ENCODE results near the gene DOHH. TPM values are rescaled to one million over a fixed set of nuclear protein-coding genes. Genes with fewer than 3 reads are reported as not detected.

The DOHH gene
- total RNA-seq, 1 experiment from 2014 or later: 51.4 TPM

GRCh38 chr19:3479834-3480215 lies 20.6 kb downstream of the DOHH start:
- no peaks in the 10 kb centered on the region for H3K9me2 ChIP-seq (replicated peaks; ENCODE audit: low read length)
- no peaks in the 10 kb centered on the region for H3K4me1 ChIP-seq (ENCODE audit: insufficient read depth, low read length)
- H3K9ac ChIP-seq (ENCODE audit: low read length): no peak overlapping the region
- no peaks in the 10 kb centered on the region for H3F3A ChIP-seq (ENCODE audit: low read length, unreplicated experiment)
- H3K79me2 ChIP-seq (ENCODE audit: low read length): no peaks in the 10 kb centered on the region
- H4K20me1 ChIP-seq (ENCODE audit: low read length): no peaks in the 10 kb centered on the region
- no peaks in the 10 kb centered on the region for H3K36me3 ChIP-seq (ENCODE audit: low read depth, low read length)
- ChIA-PET CTCF (no interaction called here), POLR2A (ENCODE audit: unreplicated experiment) (no interaction called here)
- no peak overlapping the region for H3K27ac ChIP-seq (ENCODE audit: low read length)
- no TSS peak for BruUV-seq (replicated peaks)
- TF ChIP-seq EZH2 (IDR thresholded peaks at IDR 0.05; ENCODE audit: low read length, unreplicated experiment) (no peak), EZH2phosphoT487 (IDR thresholded peaks at IDR 0.05; ENCODE audit: borderline replicate concordance, low read length) (no peak), CTCF (conservative IDR thresholded peaks at IDR 0.05; ENCODE audit: low read depth, low read length) (no peak)
- no peaks in the 10 kb centered on the region for H3K9me3 ChIP-seq (ENCODE audit: low read length)
- H3K27me3 ChIP-seq (ENCODE audit: low read length): no peaks in the 10 kb centered on the region
- intact Hi-C loops (cut with micrococcal nuclease): no loop called here
- H3K4me2 ChIP-seq (ENCODE audit: low read length): no peak overlapping the region
- ATAC-seq (no peak), DNase-seq (no peak)
- H3K4me3 ChIP-seq (ENCODE audit: low read length): no peak overlapping the region
- H2AFZ ChIP-seq (ENCODE audit: low read length): no peak overlapping the region

- no peaks in the 10 kb centered on the region for H3K4me1 ChIP-seq (ENCODE audit: insufficient read depth, low read length)
- no peaks in the 10 kb centered on the region for H3K9me2 ChIP-seq (replicated peaks; ENCODE audit: low read length)
- TF ChIP-seq EZH2phosphoT487 (IDR thresholded peaks at IDR 0.05; ENCODE audit: borderline replicate concordance, low read length) (no peak), CTCF (conservative IDR thresholded peaks at IDR 0.05; ENCODE audit: low read depth, low read length) (no peak), EZH2 (IDR thresholded peaks at IDR 0.05; ENCODE audit: low read length, unreplicated experiment) (no peak)
- no peaks in the 10 kb centered on the region for H3K9me3 ChIP-seq (ENCODE audit: low read length)
- no TSS peak for BruUV-seq (replicated peaks)
- no peak for ATAC-seq
- no peaks in the 10 kb centered on the region for H4K20me1 ChIP-seq (ENCODE audit: low read length)
- intact Hi-C loops (cut with micrococcal nuclease): no loop called here
- H2AFZ ChIP-seq (ENCODE audit: low read length): no peak overlapping the region
- no peak overlapping the region for H3K4me3 ChIP-seq (ENCODE audit: low read length)
- no peak overlapping the region for H3K9ac ChIP-seq (ENCODE audit: low read length)
- H3K4me2 ChIP-seq (ENCODE audit: low read length): no peak overlapping the region
- CTCF ChIA-PET: no interaction called here
- peak; percentile 5 for DNase-seq
- POLR2A ChIA-PET (ENCODE audit: unreplicated experiment): no interaction called here
- no peaks in the 10 kb centered on the region for H3F3A ChIP-seq (ENCODE audit: low read length, unreplicated experiment)
- no peaks in the 10 kb centered on the region for H3K79me2 ChIP-seq (ENCODE audit: low read length)
- H3K27ac ChIP-seq (ENCODE audit: low read length): no peak overlapping the region
- no peaks in the 10 kb centered on the region for H3K27me3 ChIP-seq (ENCODE audit: low read length)
- H3K36me3 ChIP-seq (ENCODE audit: low read depth, low read length): no peaks in the 10 kb centered on the region
Observed at GRCh38 chr19:3479177-3479833, 21.2 kb downstream of the DOHH start.

- Histone ChIP-seq H4K20me1 (ENCODE audit: low read length) (no peaks in the 10 kb centered on the region), H3K9me2 (replicated peaks; ENCODE audit: low read length) (no peaks in the 10 kb centered on the region), H3K36me3 (ENCODE audit: low read depth, low read length) (no peaks in the 10 kb centered on the region), H3K27me3 (ENCODE audit: low read length) (no peaks in the 10 kb centered on the region), H3K9me3 (ENCODE audit: low read length) (no peaks in the 10 kb centered on the region), H3K9ac (ENCODE audit: low read length) (no peak overlapping the region), H3K4me3 (ENCODE audit: low read length) (no peak overlapping the region), H3K79me2 (ENCODE audit: low read length) (no peaks in the 10 kb centered on the region), H2AFZ (ENCODE audit: low read length) (no peak overlapping the region), H3F3A (ENCODE audit: low read length, unreplicated experiment) (no peaks in the 10 kb centered on the region), H3K4me1 (ENCODE audit: insufficient read depth, low read length) (no peaks in the 10 kb centered on the region), H3K4me2 (ENCODE audit: low read length) (no peak overlapping the region), H3K27ac (ENCODE audit: low read length) (no peak overlapping the region)
- DNase-seq (no peak), ATAC-seq (no peak)
- intact Hi-C loops (cut with micrococcal nuclease): no loop called here
- TF ChIP-seq CTCF (conservative IDR thresholded peaks at IDR 0.05; ENCODE audit: low read depth, low read length) (no peak), EZH2phosphoT487 (IDR thresholded peaks at IDR 0.05; ENCODE audit: borderline replicate concordance, low read length) (no peak), EZH2 (IDR thresholded peaks at IDR 0.05; ENCODE audit: low read length, unreplicated experiment) (no peak)
- no TSS peak for BruUV-seq (replicated peaks)
- CTCF ChIA-PET: no interaction called here
- POLR2A ChIA-PET (ENCODE audit: unreplicated experiment): no interaction called here
Observed at GRCh38 chr19:3478409-3479176, 21.9 kb downstream of the DOHH start.

Data from PC-3 (cell line).